HFF-Myc (cell line): ENCODE measurements around the gene NHS.
"Not testable (repeated sequence)": the region's sequence is repeated elsewhere in the genome, so short reads cannot be mapped to it uniquely, and the experiment has no call there.

Experiments
- DNase-seq: peaks from one replicate; pipeline ENCODE4 v3.0.0-alpha.2; 2011; ENCODE audit warnings: low read depth; ENCODE audit errors: extremely low read depth
- H3K4me3 ChIP-seq: replicated peaks from 2 replicates; pipeline ENCODE4 v1.5.1; 2011; ENCODE audit warnings: low read depth, mild to moderate bottlenecking, control low read depth, low read length
- CTCF ChIP-seq: IDR thresholded peaks from 2 replicates; pipeline ENCODE4 v1.5.1; 2012; ENCODE audit warnings: mild to moderate bottlenecking, low read depth, low read length, control low read depth; ENCODE audit errors: missing control alignments

NHS gene

GRCh38 chrX:17441965-17442364, 67.0 kb downstream of the NHS start:
- no peak for TF ChIP-seq CTCF
- DNase-seq: no peak
- no peak overlapping the region for H3K4me3 ChIP-seq

GRCh38 chrX:17442898-17443297, 67.9 kb downstream of the NHS start:
- no peak for DNase-seq
- H3K4me3 ChIP-seq: no peak overlapping the region
- TF ChIP-seq CTCF: no peak

DNA sequence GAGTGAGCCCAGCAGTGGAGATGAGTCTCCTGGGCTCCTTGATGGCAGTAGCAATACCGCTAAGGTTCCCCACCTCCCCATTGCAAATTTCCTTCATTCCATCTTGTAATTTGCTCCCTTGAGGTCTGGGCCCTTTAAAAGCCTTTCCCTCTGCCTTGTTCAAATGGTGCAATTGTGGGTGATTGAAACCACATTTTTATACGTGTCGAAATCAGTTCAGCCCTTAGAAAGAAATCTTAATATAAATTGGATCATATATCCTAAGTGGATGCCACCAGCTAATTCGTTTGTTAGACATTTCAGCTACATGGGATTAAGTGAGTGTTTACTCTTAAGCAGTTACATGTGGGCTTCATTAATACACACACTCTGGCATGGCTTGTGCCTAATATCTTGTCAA, 68.6 kb downstream of the NHS start:
- TF ChIP-seq CTCF: no peak
- DNase-seq: no peak
- H3K4me3 ChIP-seq: no peak overlapping the region

GRCh38 chrX:17446269-17446668, 71.3 kb downstream of the NHS start:
- not testable (repeated sequence) for DNase-seq, H3K4me3 ChIP-seq

DNA sequence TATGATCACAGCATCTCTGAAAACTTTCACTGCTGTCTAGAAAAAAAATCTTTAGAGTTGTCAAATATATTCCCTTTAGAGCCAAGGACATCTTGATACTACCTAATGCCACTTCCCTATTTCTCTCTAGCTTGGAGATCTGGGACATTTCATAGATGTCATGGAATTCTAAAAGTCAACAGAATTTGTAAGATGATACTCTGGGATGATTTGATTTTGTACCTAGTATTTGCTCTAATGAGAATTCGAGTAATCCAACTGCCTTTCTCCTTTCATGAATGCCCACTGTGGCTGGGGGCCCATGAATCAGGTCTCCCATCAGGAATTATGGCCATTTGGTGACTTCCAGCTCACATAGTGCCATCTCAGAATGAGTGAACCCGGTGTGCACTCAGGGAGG, 73.2 kb downstream of the NHS start:
- H3K4me3 ChIP-seq: no peak overlapping the region
- DNase-seq: no peak
- no peak for TF ChIP-seq CTCF

DNA sequence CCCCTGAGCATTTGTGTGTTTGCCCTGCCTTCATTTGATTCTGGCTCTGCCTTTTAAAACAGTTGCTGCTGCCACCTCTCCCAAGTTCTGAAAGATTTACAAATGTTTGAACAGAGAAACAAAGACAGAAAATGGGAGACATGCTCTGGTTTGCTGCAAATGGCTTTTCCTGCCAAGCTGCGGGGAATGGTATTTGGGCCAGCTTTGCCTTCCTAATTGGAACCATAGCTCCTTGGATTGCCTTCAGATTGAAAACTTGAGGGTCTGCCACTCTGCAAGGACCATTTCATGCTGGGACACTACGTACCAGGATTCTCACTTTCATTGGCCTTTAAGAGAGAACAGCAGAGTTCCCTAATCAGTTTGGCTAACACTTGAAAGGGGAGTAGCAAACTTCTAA, 74.9 kb downstream of the NHS start:
- TF ChIP-seq CTCF: no peak
- H3K4me3 ChIP-seq: no peak overlapping the region
- DNase-seq: no peak

DNA sequence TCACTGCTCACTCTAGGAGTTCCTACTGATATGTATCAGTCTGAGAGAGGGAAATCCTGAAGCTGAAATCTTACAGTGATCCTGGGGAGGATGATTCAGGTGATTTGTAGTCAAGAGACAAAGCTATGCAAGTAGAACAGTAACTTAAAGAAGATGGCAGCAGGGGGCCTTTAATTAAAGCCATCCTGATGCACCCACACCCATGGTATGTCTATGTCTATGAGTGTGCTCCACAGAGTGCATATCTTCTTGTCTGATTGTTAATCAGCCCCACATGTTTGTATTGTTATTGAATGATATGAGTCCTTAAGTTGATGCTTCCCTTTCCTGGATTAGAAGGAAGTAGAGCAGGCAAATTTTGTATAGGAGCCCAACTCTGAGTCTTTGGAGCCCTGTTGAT, 78.8 kb downstream of the NHS start:
- no peak for TF ChIP-seq CTCF
- no peak overlapping the region for H3K4me3 ChIP-seq

More for the DNA sequence above, 78.8 kb downstream of the NHS start:
- no peak for DNase-seq
